ENCODE data around the gene FAM217A. TPM values are rescaled to one million over a fixed set of nuclear protein-coding genes. Genes with fewer than 3 reads are reported as not detected.
A peak's percentile ranks its signal among the peaks of the same experiment; 100 is the strongest.

FAM217A gene
- total and polyA plus RNA-seq, 2 of the 13 experiments (the other 11 are each of a cell fraction or from before 2014, with no cell fraction given) = not detected

GRCh38 chr6:4102687-4103244 lies 23.8 kb upstream of the FAM217A start (continued):
- TF ChIP-seq AKNA (CRISPR knock-in tag; IDR thresholded peaks at IDR 0.05; ENCODE audit: borderline replicate concordance) (no peak), BCLAF1 (IDR thresholded peaks at IDR 0.05) (no peak), CREB3 (CRISPR knock-in tag; IDR thresholded peaks at IDR 0.05) (no peak), PHF20 (CRISPR knock-in tag; IDR thresholded peaks at IDR 0.05) (no peak), HDAC1 (CRISPR knock-in tag; IDR thresholded peaks at IDR 0.05) (peak; percentile 97), POGZ (CRISPR knock-in tag; IDR thresholded peaks at IDR 0.05) (peak; percentile 96), ZBTB37 (CRISPR knock-in tag; IDR thresholded peaks at IDR 0.05) (peak; percentile 93), RFX3 (CRISPR knock-in tag; IDR thresholded peaks at IDR 0.05) (no peak), ZNF367 (CRISPR knock-in tag; IDR thresholded peaks at IDR 0.05; ENCODE audit: borderline replicate concordance) (no peak), GABPA (IDR thresholded peaks at IDR 0.05; ENCODE audit: low read depth, low read length) (no peak), GABPA (CRISPR knock-in tag; IDR thresholded peaks at IDR 0.05; ENCODE audit: low read depth) (peak; percentile 67), ZNF251 (CRISPR knock-in tag; IDR thresholded peaks at IDR 0.05) (no peak), SKIL (CRISPR knock-in tag; IDR thresholded peaks at IDR 0.05; ENCODE audit: borderline replicate concordance) (peak; percentile 89; the same call in 1 of the 2 replicates), MEF2D (CRISPR knock-in tag; IDR thresholded peaks at IDR 0.05) (peak; percentile 96), TBX3 (IDR thresholded peaks at IDR 0.05; ENCODE audit: borderline replicate concordance) (0 out of 2 replicates have a peak, but pooled peaks have one; percentile 58), ZNF788 (CRISPR knock-in tag; IDR thresholded peaks at IDR 0.05; ENCODE audit: borderline replicate concordance) (peak; percentile 86; the same call in 1 of the 2 replicates), RAD21 (CRISPR knock-in tag; IDR thresholded peaks at IDR 0.05) (peak; percentile 25; the same call in 1 of the 2 replicates), ZNF143 (CRISPR knock-in tag; IDR thresholded peaks at IDR 0.05) (peak; percentile 54; the same call in 1 of the 2 replicates)

All from HepG2 (cell line).